Glomerular visceral epithelial cell (primary cell): ENCODE measurements around the gene NFATC1.

Experiments
- DNase-seq: peaks from one replicate; pipeline ENCODE4 v3.0.0-alpha.2; 2016; ENCODE audit errors: extremely low spot score

The NFATC1 gene

GRCh38 chr18:79457239-79457638 lies 61.5 kb downstream of the NFATC1 start:
- DNase-seq: no peak

GRCh38 chr18:79457652-79458051 lies 61.9 kb downstream of the NFATC1 start:
- no peak for DNase-seq

GRCh38 chr18:79458131-79458838 lies 62.6 kb downstream of the NFATC1 start:
- DNase-seq: peak; percentile 74

- DNase-seq: no peak
Measured at GRCh38 chr18:79458917-79459803, 63.4 kb downstream of the NFATC1 start.

- no peak for DNase-seq
Measured at GRCh38 chr18:79459946-79460480, 64.3 kb downstream of the NFATC1 start.

GRCh38 chr18:79460481-79461300 lies 65.0 kb downstream of the NFATC1 start:
- no peak for DNase-seq

GRCh38 chr18:79461627-79462026 lies 65.9 kb downstream of the NFATC1 start:
- DNase-seq: no peak

GRCh38 chr18:79463424-79463960 lies 67.8 kb downstream of the NFATC1 start:
- no peak for DNase-seq

- peak; percentile 56 for DNase-seq
Measured at GRCh38 chr18:79465392-79465991, 69.8 kb downstream of the NFATC1 start.

- DNase-seq: no peak
Measured at GRCh38 chr18:79466591-79466990, 70.9 kb downstream of the NFATC1 start.

- DNase-seq: no peak
Measured at GRCh38 chr18:79467126-79467525, 71.4 kb downstream of the NFATC1 start.

- no peak for DNase-seq
Measured at GRCh38 chr18:79468119-79468789, 72.5 kb downstream of the NFATC1 start.

- no peak for DNase-seq
Measured at GRCh38 chr18:79469309-79469708, 73.6 kb downstream of the NFATC1 start.

- no peak for DNase-seq
Measured at GRCh38 chr18:79469751-79470505, 74.2 kb downstream of the NFATC1 start.

GRCh38 chr18:79470547-79470946 lies 74.8 kb downstream of the NFATC1 start:
- no peak for DNase-seq

GRCh38 chr18:79471046-79471445 lies 75.3 kb downstream of the NFATC1 start:
- no peak for DNase-seq

GRCh38 chr18:79471597-79471996 lies 75.9 kb downstream of the NFATC1 start:
- DNase-seq: no peak

- DNase-seq: no peak
Measured at GRCh38 chr18:79472176-79472575, 76.4 kb downstream of the NFATC1 start.

GRCh38 chr18:79472946-79473345 lies 77.2 kb downstream of the NFATC1 start:
- DNase-seq: no peak
